ENCODE data around the gene PLPP1.

Gene PLPP1

GRCh38 chr5:55393501-55394175 is 141.1 kb downstream of the PLPP1 start:
- DNase-seq: no peak

- no peak for DNase-seq
These were observed 142.1 kb downstream of the PLPP1 start for GRCh38 chr5:55392669-55393068.

GRCh38 chr5:55391707-55392106 is 143.1 kb downstream of the PLPP1 start:
- DNase-seq: no peak

GRCh38 chr5:55387865-55388264 is 146.9 kb downstream of the PLPP1 start:
- DNase-seq: no peak

- no peak for DNase-seq
These were observed 148.4 kb downstream of the PLPP1 start for GRCh38 chr5:55386356-55386755.

- DNase-seq: no peak
These were observed 148.9 kb downstream of the PLPP1 start for GRCh38 chr5:55385846-55386245.

GRCh38 chr5:55385227-55385626 is 149.5 kb downstream of the PLPP1 start:
- no peak for DNase-seq

- DNase-seq: no peak
These were observed 150.7 kb downstream of the PLPP1 start for GRCh38 chr5:55384072-55384471.

- DNase-seq: no peak
These were observed 151.5 kb downstream of the PLPP1 start for GRCh38 chr5:55383254-55383653.

GRCh38 chr5:55377810-55378209 is 157.0 kb downstream of the PLPP1 start:
- DNase-seq: no peak
